Measurements from ENCODE around the gene AQP2. TPM values are rescaled to one million over a fixed set of nuclear protein-coding genes. Genes with fewer than 3 reads are reported as not detected.
A peak's percentile ranks its signal among the peaks of the same experiment; 100 is the strongest.

The AQP2 gene
- total RNA-seq, 1 experiment from 2014 or later, result not detected

DNA sequence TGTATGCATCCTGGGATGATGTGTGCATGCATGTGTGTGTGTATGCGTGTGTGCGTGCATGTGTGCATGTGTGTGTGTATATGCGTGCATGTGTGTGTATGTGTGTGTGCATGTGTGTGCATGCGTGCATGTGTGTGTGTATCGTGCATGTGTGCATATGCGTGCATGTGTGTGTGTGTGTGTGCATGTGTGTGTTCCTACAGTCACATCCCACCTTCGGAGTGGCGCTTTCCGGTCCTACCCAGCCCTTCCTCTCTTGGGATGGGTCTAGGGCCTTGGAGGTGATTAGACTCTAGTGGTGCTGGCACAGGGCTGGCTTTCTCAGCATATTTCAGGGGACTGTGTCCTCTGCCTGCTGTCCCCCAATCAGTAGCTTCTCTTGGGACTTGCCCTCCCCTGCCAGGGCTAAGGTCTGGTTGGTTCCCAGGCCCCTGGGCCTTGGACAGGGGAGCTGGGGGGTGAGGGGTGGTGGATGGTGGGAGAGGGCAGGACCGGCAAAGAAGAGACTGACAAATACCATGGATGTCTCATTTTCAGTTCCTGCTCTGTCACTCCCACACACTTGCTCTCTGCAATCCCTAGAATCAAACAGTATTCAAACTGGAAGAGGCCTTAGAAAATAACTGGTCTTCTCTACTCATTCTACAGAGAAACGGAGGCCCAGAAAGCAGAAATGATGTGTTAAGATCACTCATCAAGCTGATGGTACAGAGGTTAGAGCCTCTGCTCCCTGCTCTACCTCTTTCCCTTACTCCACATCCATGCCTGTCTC lies 24.9 kb upstream of the AQP2 start:
- H3K27ac ChIP-seq, result no peak overlapping the region
- no peaks in the 10 kb centered on the region for H3K4me1 ChIP-seq
- DNase-seq, result no peak
- H3K27me3 ChIP-seq, result peaks cover 1% of the 10 kb centered on the region; the same call in 1 of the 2 replicates
- no peaks in the 10 kb centered on the region for H3K9me3 ChIP-seq (replicated peaks)
- H3K4me3 ChIP-seq, result no peak overlapping the region
- no peaks in the 10 kb centered on the region for H3K36me3 ChIP-seq

DNA sequence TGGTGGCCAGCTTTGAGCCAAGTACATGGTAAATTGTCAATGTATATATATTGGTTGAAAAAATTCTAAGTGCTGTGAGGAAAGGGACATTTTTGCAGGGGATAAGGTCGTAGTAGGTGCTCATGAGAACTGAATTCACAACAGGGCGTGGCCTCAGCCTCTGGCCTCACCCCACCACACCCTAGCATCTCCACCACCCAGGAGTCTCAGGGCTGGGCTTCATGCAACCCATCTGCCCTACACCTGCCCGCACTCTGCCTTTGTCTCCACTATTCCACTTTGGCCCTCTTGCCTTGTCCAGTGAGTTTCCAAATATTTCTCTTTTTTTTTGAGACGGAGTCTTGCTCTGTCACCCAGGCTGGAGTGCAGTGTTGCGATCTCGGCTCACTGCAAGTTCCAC lies 22.1 kb upstream of the AQP2 start:
- Histone ChIP-seq H3K9me3 (replicated peaks) (no peaks in the 10 kb centered on the region), H3K4me1 (no peaks in the 10 kb centered on the region), H3K27me3 (no peaks in the 10 kb centered on the region), H3K36me3 (no peaks in the 10 kb centered on the region), H3K4me3 (no peak overlapping the region), H3K27ac (no peak overlapping the region)
- no peak for DNase-seq

DNA sequence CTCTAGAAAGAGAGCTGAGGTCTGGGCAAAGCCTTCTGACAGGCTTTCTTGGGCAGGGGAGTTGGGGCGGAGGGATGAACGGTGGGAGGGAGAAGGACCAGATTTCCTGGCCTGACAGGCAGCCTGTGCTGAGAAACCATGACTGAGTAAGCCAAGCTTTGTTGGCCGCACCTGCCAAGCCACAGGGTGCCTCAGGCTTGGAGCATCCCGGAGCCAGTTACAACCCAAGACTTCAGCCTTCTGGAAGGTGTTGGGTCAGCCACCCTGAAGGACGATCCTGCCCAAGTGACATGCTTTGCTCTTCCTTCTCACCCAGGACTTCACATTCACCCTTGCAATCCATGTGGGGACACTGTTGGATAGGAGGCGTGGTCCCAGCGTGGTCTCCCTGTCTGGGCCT lies 21.0 kb upstream of the AQP2 start:
- Histone ChIP-seq H3K4me1 (peaks cover 3% of the 10 kb centered on the region; the same call in 1 of the 2 replicates), H3K27me3 (no peaks in the 10 kb centered on the region), H3K36me3 (no peaks in the 10 kb centered on the region), H3K9me3 (replicated peaks) (no peaks in the 10 kb centered on the region), H3K27ac (no peak overlapping the region), H3K4me3 (no peak overlapping the region)
- no peak for DNase-seq

DNA sequence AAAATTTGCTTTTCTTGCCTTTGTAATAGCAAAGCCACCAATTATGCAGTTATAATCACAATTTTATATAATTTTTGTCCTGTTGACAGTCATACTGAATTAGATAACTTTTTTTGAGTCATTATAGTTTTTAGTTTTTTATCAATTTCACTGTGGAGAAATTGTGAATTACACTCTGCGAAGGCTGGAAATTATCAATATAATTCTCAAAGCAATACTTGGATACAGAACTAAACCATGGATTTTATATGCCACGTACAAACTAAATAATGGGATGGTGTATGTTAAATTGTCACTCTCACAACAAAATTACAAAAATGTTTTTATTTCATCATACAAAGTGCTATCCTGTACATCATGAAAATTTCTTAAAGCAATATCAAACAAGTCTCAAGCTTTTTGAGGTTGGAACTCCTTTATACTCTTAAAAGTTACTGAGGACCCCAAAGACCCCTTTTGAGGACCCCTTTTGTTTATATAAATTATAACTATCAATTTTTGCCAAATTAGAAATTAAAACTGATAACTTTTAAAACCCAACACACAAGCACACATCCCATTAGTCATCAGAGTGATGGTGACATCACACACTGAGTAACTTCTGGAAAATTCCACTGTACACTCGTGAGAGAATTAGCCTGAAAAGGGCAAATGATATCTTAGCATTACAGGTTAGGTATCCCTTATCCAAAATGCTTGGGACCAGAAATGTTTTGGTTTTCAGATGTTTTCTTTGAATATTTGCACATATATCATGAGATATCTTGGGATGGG lies 19.8 kb upstream of the AQP2 start:
- H3K27ac ChIP-seq, result no peak overlapping the region
- no peaks in the 10 kb centered on the region for H3K9me3 ChIP-seq (replicated peaks)
- no peak overlapping the region for H3K4me3 ChIP-seq
- DNase-seq, result no peak
- H3K4me1 ChIP-seq, result peaks cover 6% of the 10 kb centered on the region; the same call in 1 of the 2 replicates
- H3K27me3 ChIP-seq, result no peaks in the 10 kb centered on the region
- H3K36me3 ChIP-seq, result no peaks in the 10 kb centered on the region

DNA sequence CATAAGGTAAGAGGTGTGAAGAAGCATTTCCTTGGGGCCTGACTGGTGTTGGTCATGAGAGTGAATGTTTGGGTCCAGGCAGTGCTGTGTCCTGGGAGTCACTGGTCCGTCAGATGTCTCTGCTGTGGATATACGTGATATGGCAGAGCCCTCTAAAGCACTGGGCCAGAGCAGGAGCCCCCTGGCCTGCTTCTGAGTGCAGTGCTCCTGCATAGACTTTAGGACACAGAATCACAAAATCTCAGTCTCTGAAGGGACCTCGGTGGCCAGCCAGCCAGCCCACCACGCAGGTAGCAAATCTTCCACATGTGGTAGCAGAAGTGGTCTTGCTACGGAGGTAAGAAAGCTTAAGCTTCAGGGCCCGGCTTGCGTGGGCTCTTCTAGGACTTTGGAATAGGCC lies 18.5 kb upstream of the AQP2 start:
- H3K4me1 ChIP-seq, result peaks cover 6% of the 10 kb centered on the region
- H3K9me3 ChIP-seq (replicated peaks), result no peaks in the 10 kb centered on the region
- no peak overlapping the region for H3K4me3 ChIP-seq
- no peak overlapping the region for H3K27ac ChIP-seq
- DNase-seq, result no peak
- no peaks in the 10 kb centered on the region for H3K36me3 ChIP-seq
- H3K27me3 ChIP-seq, result no peaks in the 10 kb centered on the region

DNA sequence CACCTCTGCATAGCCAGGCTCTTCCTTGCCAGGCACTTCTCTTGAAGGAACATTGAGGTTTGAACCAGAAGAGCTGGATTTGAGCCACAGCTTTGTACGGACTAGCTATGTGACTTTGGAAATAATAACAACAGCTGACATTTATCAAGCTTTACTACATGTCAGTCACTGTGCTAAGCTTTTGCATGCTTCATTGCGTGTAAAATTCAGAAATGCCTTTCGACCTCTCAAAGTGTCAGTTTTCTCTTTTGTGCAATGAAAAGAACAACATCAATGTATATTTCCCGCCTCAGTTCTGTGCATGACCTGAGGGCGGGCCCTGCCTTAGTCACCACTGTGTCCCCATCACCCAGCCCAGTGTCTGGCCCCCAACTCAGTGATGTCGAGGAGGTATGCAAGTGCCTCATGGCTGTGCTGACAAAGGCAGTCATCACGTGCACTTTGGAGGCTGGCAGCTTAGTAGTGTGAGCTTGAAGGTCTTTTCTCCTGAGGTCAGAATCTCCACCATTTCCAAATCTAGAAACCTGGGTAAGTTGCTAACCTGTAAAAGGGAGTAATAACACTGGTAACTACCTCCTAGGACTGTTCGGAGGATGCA lies 17.9 kb upstream of the AQP2 start:
- Histone ChIP-seq H3K4me1 (peaks cover 9% of the 10 kb centered on the region), H3K27me3 (no peaks in the 10 kb centered on the region), H3K9me3 (replicated peaks) (no peaks in the 10 kb centered on the region), H3K27ac (no peak overlapping the region), H3K4me3 (no peak overlapping the region), H3K36me3 (no peaks in the 10 kb centered on the region)
- DNase-seq, result no peak

DNA sequence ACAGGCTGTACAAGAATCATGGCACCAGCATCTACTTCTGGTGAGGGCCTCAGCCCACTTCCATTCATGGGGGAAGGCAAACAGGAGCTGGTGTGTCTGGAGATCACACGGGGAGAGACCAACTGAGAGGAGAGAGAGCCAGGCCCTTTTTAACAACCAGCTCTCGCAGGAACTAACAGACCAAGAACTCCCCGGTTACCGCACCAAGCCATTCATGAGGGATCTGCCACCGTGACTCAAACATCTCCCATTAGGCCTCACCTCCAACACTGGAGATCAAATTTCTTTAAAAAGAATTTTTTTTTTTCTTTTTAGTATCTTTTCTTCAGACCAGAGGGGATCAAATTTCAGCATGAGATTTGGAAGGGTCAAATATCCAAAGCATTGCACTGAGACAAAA lies 16.7 kb upstream of the AQP2 start:
- no peak overlapping the region for H3K4me3 ChIP-seq
- H3K9me3 ChIP-seq (replicated peaks), result no peaks in the 10 kb centered on the region
- H3K36me3 ChIP-seq, result no peaks in the 10 kb centered on the region
- DNase-seq, result peak in 1 of 2 experiments; percentile 61
- H3K27ac ChIP-seq, result no peak overlapping the region
- no peaks in the 10 kb centered on the region for H3K27me3 ChIP-seq
- peaks cover 14% of the 10 kb centered on the region for H3K4me1 ChIP-seq

DNA sequence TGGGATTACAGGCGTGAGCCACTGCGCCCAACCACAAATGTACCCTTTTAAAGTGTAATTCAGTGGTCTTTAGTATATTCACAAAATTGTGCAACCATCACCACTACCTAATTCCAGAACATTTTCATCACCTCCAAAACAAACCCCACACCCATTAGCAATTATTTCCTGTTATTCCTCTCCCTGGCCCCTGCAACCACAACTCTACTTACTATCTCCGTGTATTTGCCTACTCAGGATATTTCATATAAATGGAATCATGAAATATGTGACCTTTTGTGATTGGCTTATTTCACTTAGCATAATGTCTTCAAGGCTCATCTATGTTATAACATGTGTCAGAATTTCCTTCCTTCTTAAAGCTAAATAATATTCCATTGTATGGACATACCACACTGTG lies 16.0 kb upstream of the AQP2 start:
- no peak overlapping the region for H3K27ac ChIP-seq
- H3K4me1 ChIP-seq, result peaks cover 14% of the 10 kb centered on the region
- no peaks in the 10 kb centered on the region for H3K36me3 ChIP-seq
- H3K4me3 ChIP-seq, result no peak overlapping the region
- no peaks in the 10 kb centered on the region for H3K27me3 ChIP-seq
- no peaks in the 10 kb centered on the region for H3K9me3 ChIP-seq (replicated peaks)
- no peak for DNase-seq

DNA sequence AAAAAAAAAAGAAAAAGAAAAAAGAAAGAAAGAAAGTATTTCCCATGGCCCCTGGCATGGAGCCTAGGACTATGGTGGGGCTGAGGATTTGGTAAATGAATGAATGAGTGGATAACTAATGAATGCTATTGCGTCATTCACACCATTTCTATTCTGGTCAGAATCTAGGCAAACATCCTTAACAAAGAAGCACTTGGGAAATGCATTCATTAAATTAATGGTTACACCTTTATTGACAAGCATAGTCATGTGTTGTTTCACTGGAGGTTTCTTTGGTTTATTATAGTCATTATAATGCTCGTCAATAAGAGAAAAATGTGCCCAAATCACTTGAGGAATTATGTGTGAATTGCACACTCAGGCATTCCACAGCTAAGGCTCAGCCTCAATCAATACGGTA lies 13.6 kb upstream of the AQP2 start:
- no peak overlapping the region for H3K4me3 ChIP-seq
- H3K36me3 ChIP-seq, result no peaks in the 10 kb centered on the region
- DNase-seq, result no peak
- H3K4me1 ChIP-seq, result peaks cover 17% of the 10 kb centered on the region
- no peaks in the 10 kb centered on the region for H3K9me3 ChIP-seq (replicated peaks)
- no peaks in the 10 kb centered on the region for H3K27me3 ChIP-seq
- H3K27ac ChIP-seq, result no peak overlapping the region

DNA sequence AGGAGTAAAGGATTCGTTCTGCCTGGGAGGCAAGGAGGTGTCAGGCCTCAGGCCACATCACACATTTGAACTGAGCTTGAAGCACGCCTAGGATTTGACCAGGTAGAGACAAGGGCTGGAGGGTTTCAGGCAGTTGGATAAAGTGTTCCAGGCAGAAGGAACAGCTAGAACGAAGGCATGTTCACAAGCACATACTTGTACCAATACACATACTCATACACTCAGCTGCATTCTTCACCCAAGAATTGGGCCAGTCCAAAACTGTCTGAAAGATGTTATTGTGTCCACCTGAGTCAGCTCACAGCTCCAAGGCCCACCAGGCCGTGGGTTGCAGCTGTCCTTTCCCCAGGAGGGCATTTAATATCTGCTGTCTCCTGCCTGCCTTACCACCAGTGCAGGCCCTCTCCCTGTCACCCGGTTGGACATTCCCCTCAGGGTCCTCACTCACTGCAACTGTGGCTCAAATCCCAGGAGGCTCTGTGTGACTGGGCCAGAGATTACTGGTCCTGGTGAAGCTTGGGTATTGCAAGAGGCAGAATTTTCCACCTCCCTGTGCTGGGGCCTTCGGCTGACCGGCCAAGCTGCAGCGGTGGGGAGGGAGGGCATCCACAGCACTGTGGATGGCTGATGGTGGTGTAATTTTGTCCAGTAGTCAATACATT lies 12.8 kb upstream of the AQP2 start:
- Histone ChIP-seq H3K36me3 (no peaks in the 10 kb centered on the region), H3K27me3 (no peaks in the 10 kb centered on the region), H3K4me3 (no peak overlapping the region), H3K4me1 (peaks cover 24% of the 10 kb centered on the region), H3K9me3 (replicated peaks) (no peaks in the 10 kb centered on the region), H3K27ac (no peak overlapping the region)
- peak; percentile 57 to 72 for DNase-seq

DNA sequence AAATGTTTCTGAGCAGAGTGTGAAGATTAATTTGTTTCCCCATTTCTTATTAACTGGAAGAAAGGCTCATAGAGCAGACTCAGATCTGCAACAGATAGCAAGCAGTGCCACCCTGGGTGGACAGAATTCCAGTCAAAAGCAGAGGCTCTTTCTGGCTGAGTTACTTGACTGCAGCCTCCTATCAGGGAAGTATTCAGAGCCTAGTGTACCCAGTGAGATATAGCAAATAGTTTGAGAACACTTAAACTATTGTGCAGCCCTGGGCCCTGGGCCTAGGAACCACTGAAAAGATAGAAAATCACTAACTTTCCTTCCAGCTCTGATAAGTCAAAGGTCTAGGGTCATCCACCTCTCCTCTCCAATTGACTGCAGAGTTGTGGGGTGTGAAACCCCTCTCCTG lies 11.2 kb upstream of the AQP2 start:
- no peaks in the 10 kb centered on the region for H3K9me3 ChIP-seq (replicated peaks)
- no peak overlapping the region for H3K27ac ChIP-seq
- H3K4me3 ChIP-seq, result no peak overlapping the region
- DNase-seq, result no peak
- no peaks in the 10 kb centered on the region for H3K27me3 ChIP-seq
- H3K36me3 ChIP-seq, result no peaks in the 10 kb centered on the region
- peaks cover 20% of the 10 kb centered on the region for H3K4me1 ChIP-seq

DNA sequence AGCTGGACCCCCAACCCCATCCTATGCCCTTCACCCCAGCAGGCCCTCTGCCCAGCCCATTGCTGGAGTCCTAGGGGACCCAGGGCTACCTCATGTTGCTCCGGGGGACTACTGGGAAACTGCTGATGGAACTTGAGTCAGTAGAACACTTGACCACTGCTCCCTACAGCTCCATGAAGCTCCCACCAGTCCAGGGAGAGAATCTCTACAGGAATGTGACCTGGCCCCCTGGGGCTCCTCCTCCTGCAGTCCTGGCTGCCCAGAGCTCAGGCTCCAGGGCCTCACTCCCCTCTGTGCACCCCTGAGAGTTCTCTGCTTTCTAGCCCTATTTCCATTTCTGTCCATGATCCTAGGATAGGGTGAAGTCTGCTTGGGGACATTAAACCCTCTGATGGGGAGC lies 10.8 kb upstream of the AQP2 start:
- no peak for DNase-seq
- Histone ChIP-seq H3K4me3 (no peak overlapping the region), H3K4me1 (peaks cover 20% of the 10 kb centered on the region), H3K9me3 (replicated peaks) (no peaks in the 10 kb centered on the region), H3K27me3 (no peaks in the 10 kb centered on the region), H3K27ac (no peak overlapping the region), H3K36me3 (no peaks in the 10 kb centered on the region)

DNA sequence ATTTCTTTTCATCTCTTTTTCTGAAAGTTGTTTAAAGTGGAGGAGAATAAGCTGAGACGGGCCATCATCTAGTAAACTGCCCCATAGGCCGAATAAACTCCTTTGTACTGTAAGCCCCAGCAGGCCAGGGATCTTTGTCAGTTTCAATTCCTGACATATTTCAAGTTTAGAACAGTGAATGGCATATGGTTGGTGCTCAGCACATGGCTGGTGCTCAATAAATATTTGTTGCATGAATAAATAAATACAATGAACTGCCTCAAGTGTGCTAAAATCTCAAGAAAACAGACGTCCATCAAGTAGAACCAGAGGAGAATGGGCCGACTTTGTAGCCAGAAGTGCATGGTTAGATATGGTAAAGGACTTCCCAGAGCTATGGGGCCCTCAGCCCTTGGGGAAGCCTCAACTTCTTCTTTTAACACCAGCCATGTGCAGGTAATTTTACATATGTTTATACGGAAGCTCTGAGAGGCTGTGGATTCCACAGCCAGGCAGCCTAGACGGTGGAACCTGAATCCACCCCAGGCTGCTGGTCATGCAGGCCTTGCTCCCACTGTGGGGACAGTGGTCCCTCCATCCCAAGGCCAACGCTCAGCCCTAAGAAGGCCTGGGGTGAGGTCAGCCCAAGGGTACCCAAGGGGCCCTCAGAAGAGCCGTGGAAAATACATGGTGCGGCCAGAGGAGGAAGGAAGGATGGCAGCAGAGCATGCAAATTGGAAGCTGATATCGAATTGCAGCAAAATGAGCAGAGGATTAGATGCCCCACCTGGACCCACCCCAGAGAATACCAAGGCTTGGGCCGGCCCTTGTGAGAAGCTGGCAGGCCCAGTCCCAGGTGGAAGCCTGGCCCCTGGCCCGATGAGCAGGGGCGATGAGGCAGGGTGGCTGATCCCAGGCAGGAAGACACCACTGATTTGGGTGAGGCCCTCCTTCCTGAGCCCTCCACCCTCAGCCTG lies 8.7 kb upstream of the AQP2 start:
- no peaks in the 10 kb centered on the region for H3K36me3 ChIP-seq
- no peaks in the 10 kb centered on the region for H3K9me3 ChIP-seq (replicated peaks)

DNA sequence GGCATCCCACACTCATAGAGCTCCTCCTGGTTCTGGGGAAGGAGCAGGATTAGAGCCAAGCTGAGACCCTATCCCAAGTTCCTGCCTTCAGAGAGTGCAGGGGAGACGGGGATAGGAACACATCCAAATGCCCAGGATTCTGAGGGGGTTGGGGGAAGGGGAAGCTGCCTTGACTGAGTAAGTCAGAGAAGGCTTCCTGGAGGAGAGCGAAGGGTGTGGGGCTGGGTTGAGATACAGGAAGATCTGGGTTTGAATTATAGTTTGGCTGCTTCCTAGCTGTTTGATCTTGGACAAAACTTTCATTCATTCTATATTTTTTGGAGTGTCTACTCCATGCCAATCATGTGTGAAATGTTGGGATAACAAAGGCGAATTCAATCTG lies 8.0 kb upstream of the AQP2 start:
- Histone ChIP-seq H3K36me3 (no peaks in the 10 kb centered on the region), H3K9me3 (replicated peaks) (no peaks in the 10 kb centered on the region)

More for the DNA sequence above, 8.7 kb upstream of the AQP2 start:
- H3K27ac ChIP-seq, result no peak overlapping the region
- no peak overlapping the region for H3K4me3 ChIP-seq
- no peaks in the 10 kb centered on the region for H3K27me3 ChIP-seq
- peak in 1 of 2 experiments; percentile 37 for DNase-seq
- H3K4me1 ChIP-seq, result peaks cover 17% of the 10 kb centered on the region; the same call in 1 of the 2 replicates

More for the DNA sequence above, 8.0 kb upstream of the AQP2 start:
- H3K4me1 ChIP-seq, result peaks cover 16% of the 10 kb centered on the region; the same call in 1 of the 2 replicates
- no peak for DNase-seq
- H3K4me3 ChIP-seq, result no peak overlapping the region
- H3K27me3 ChIP-seq, result no peaks in the 10 kb centered on the region
- no peak overlapping the region for H3K27ac ChIP-seq

Measured in SJCRH30 (cell line).